Panc1 (cell line): ENCODE data around the gene CLRN3.

ENCODE experiments used
- POLR2AphosphoS5 ChIP-seq: IDR thresholded peaks from 2 replicates; pipeline ENCODE4 v1.6.1; 2012; ENCODE audit warnings: mild to moderate bottlenecking, low read depth, low read length, moderate library complexity
- REST ChIP-seq, 2 experiments: IDR thresholded peaks; 2 replicates each; pipeline ENCODE4 v1.6.1; 2011 to 2012; ENCODE audit warnings: low read depth in 2 of 2, control low read depth in 1 of 2, low read length in 1 of 2, mild to moderate bottlenecking in 1 of 2, moderate library complexity in 1 of 2; ENCODE audit not compliant: insufficient read depth in 1 of 2
- TF ChIP-seq, protein P1 (sequence below): fragments of 450-650 bp; IDR thresholded peaks from 2 replicates; pipeline ENCODE4 v1.5.1; 2017; ENCODE audit warnings: mild to moderate bottlenecking

DNA sequence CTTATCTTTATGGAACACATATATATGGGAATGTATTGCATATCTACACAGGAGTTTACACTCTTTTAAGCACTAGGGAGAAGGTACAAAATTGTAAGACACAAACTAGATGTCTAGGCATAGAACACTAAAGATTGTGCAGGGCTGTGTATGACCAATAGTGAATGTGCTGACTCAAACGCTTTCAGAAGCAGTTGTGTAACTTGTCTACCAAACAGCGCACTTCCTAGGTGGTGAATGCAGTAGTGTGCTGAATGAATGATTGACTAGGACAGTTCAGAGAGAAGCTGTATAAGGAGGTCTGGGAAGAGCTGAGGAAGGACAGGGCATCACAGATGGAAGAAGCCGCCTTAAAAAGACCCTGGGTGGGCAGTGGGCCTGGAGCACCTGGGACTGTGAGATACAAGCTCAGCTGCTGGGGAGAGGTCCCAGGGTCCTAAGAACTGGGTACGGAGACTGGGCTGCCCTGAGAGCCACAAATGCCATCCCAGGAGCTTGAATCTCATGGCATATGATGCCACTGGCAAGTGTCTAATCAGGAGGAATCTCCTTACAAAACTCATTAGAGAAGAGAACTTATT is 14.2 kb downstream of the CLRN3 start:
- TF ChIP-seq REST (IDR thresholded peaks at IDR 0.05; ENCODE audit: insufficient read depth in 1 of 2, low read depth in 2 of 2, low read length in 1 of 2) (no peak), POLR2AphosphoS5 (no peak)
- TF ChIP-seq, protein P1, sequence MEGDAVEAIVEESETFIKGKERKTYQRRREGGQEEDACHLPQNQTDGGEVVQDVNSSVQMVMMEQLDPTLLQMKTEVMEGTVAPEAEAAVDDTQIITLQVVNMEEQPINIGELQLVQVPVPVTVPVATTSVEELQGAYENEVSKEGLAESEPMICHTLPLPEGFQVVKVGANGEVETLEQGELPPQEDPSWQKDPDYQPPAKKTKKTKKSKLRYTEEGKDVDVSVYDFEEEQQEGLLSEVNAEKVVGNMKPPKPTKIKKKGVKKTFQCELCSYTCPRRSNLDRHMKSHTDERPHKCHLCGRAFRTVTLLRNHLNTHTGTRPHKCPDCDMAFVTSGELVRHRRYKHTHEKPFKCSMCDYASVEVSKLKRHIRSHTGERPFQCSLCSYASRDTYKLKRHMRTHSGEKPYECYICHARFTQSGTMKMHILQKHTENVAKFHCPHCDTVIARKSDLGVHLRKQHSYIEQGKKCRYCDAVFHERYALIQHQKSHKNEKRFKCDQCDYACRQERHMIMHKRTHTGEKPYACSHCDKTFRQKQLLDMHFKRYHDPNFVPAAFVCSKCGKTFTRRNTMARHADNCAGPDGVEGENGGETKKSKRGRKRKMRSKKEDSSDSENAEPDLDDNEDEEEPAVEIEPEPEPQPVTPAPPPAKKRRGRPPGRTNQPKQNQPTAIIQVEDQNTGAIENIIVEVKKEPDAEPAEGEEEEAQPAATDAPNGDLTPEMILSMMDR: no peak
